ENCODE data around the gene C1QL1.

- TF ChIP-seq POLR2A (IDR thresholded peaks at IDR 0.05; ENCODE audit: low read depth, low read length) (no peak), CTCF (IDR thresholded peaks at IDR 0.05; ENCODE audit: extremely low read depth in 1 of 2, insufficient read depth in 1 of 2, low read depth in 1 of 2, low read length in 2 of 2) (no peak), POLR2AphosphoS5 (IDR thresholded peaks at IDR 0.05; ENCODE audit: insufficient read depth, low read depth, low read length) (no peak), MYC (IDR thresholded peaks at IDR 0.05; ENCODE audit: low read depth, low read length) (no peak)
Observed at GRCh38 chr17:44914698-44915271, 53.3 kb downstream of the C1QL1 start.
